Right lobe of liver (tissue), 6 donors: ENCODE results near the gene GNAT2. TPM values are rescaled to one million over a fixed set of nuclear protein-coding genes. Genes with fewer than 3 reads are reported as not detected.
"Not testable (repeated sequence)": the region's sequence is repeated elsewhere in the genome, so short reads cannot be mapped to it uniquely, and the experiment has no call there.

Experiments
- ATAC-seq, 4 donors: fragments of 200-7000 bp; cut with Tn5 transposase; one replicate each; pipeline ENCODE4 v1.9.1; 2020; ENCODE audit warnings: mild to moderate bottlenecking in 4 of 4, moderate library complexity in 4 of 4
- DNase-seq, 3 donors: peaks; one replicate each; pipeline ENCODE4 v3.0.0-alpha.2; 2020
- H3K27ac ChIP-seq, 3 donors: fragments of 200-600 bp; one replicate each; pipeline ENCODE4 v1.8.0; 2022
- H3K27me3 ChIP-seq, 2 donors: fragments of 200-600 bp; one replicate each; pipeline ENCODE4 v1.8.0; 2022
- H3K36me3 ChIP-seq, 4 donors: fragments of 200-600 bp; sonication (generic) in 1 of 4; one replicate each; pipeline versions ENCODE4 v1.5.1 to v1.8.0; 2017 to 2022; ENCODE audit warnings: control low read depth in 1 of 4
- H3K4me1 ChIP-seq, 4 donors: fragments of 200-600 bp; sonication (generic) in 1 of 4; one replicate each; pipeline versions ENCODE4 v1.5.1 to v1.8.0; 2017 to 2022; ENCODE audit warnings: control low read depth in 1 of 4
- H3K4me3 ChIP-seq, 3 donors: fragments of 200-600 bp; one replicate each; pipeline ENCODE4 v1.8.0; 2022
- H3K9me3 ChIP-seq, 4 donors: fragments of 200-600 bp; sonication (generic) in 1 of 4; one replicate each; pipeline versions ENCODE4 v1.5.1 to v1.8.0; 2017 to 2022; ENCODE audit warnings: control low read depth in 1 of 4
- POLR2A ChIP-seq: fragments of 450-650 bp; IDR thresholded peaks from one replicate; pipeline ENCODE4 v1.6.1; 2017; ENCODE audit warnings: antibody characterized with exemption, mild to moderate bottlenecking
- WGBS: methylation state at CpG from one replicate; pipeline ENCODE4 v1.1.6; 2018; ENCODE audit warnings: low coverage, low lambda C conversion rate; ENCODE audit not compliant: insufficient coverage; ENCODE audit errors: missing lambda C conversion rate; 5-methylcytosine and 5-hydroxymethylcytosine counted together
- intact Hi-C, 2 donors: fragments of 100-400 bp; cut with DNase I; formaldehyde crosslinking; loops; one replicate each; pipeline versions ENCODE4 v1.11.2 to v1.14.1; 2022
- total RNA-seq, 6 experiments: library from RNA; depleted of rRNA in 2 of 6; stranded (reverse); fragments of >200 nt in 2 of 6; fragmentation: NEBNext Ultra II Directional in 3 of 6; extraction: Animal tissue kit (Norgen Biotek cat#: 25700) in 3 of 6; gene quantifications; one replicate each; pipeline versions ENCODE4 v1.1.0 to v1.2.4, GENCODE V29; 2016 to 2023
- TF ChIP-seq, protein P1 (sequence below), 4 donors: fragments of 200-600 bp in 3 of 4; fragments of 450-650 bp in 1 of 4; IDR thresholded peaks; one replicate each; pipeline versions ENCODE4 v1.5.1 to v1.8.0; 2016 to 2022; ENCODE audit warnings: antibody characterized with exemption in 4 of 4, mild to moderate bottlenecking in 2 of 4
- donor health status: DM: no; HTN: yes; CAD: no.
- donor health status: DM: no; HTN: no; CAD: no.
- donor health status: DM: no; HTN: no; CAD: no.
- donor health status: DM: no; HTN: yes; CAD: no.
- donor health status: DM: no; HTN: yes; CAD: no.

GNAT2 gene
- total RNA-seq, 6 experiments from 2014 or later, result 0.20 to 0.21 (median 0.20) TPM; not detected in 3

DNA sequence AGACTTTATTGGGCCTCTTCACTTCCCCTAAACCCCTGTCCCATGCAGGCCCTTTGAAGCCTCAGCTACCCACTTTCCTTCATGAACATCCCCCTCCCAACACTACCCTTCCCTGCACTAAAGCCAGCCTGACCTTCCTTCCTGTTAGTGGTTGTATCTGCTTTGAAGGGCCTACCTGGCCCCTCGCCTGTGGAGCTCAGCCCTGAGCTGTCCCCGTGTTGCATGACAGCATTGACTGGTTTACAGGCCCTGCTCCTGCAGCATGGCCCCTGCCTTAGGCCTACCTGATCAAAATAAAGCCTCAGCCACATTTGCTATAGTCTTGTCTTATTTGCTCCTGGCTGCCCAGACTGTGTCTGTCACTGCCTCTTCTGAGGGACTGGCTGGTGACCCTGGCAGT, 42.0 kb upstream of the GNAT2 start:
- H3K4me3 ChIP-seq, result no peak overlapping the region
- ATAC-seq (no peak), DNase-seq (no peak)
- H3K9me3 ChIP-seq, result no peaks in the 10 kb centered on the region
- no peak for TF ChIP-seq POLR2A
- TF ChIP-seq, protein P1, sequence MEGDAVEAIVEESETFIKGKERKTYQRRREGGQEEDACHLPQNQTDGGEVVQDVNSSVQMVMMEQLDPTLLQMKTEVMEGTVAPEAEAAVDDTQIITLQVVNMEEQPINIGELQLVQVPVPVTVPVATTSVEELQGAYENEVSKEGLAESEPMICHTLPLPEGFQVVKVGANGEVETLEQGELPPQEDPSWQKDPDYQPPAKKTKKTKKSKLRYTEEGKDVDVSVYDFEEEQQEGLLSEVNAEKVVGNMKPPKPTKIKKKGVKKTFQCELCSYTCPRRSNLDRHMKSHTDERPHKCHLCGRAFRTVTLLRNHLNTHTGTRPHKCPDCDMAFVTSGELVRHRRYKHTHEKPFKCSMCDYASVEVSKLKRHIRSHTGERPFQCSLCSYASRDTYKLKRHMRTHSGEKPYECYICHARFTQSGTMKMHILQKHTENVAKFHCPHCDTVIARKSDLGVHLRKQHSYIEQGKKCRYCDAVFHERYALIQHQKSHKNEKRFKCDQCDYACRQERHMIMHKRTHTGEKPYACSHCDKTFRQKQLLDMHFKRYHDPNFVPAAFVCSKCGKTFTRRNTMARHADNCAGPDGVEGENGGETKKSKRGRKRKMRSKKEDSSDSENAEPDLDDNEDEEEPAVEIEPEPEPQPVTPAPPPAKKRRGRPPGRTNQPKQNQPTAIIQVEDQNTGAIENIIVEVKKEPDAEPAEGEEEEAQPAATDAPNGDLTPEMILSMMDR (IDR thresholded peaks at IDR 0.05), result no peak
- no peaks in the 10 kb centered on the region for H3K36me3 ChIP-seq
- H3K4me1 ChIP-seq, result no peaks in the 10 kb centered on the region
- no peak overlapping the region for H3K27ac ChIP-seq
- intact Hi-C loops, result no loop called here
- no peaks in the 10 kb centered on the region for H3K27me3 ChIP-seq
- WGBS, result no CpG with 5 or more reads among the region's 2 CpGs

DNA sequence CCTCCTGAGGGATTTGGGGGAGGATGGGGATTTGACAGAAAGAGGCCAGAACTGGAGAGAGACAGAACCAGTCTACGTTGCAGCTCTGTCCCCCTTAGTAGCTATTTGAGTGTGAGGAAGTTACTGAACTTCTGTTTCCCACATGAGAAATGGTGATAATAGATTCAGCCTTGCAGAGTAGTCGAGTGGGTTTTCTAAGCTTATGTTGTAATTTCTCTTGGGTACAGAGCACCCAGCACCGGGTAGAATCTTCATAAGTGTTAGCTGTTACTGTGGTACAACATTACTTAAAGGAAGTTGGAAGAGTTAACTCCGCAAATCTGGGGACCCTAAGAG, 41.2 kb upstream of the GNAT2 start:
- WGBS, result 78% methylated on average over 2 of the region's 4 CpGs
- H3K36me3 ChIP-seq, H3K27ac ChIP-seq, ATAC-seq, H3K4me3 ChIP-seq, intact Hi-C loops, H3K27me3 ChIP-seq, DNase-seq, H3K9me3 ChIP-seq, H3K4me1 ChIP-seq: not testable (repeated sequence)

DNA sequence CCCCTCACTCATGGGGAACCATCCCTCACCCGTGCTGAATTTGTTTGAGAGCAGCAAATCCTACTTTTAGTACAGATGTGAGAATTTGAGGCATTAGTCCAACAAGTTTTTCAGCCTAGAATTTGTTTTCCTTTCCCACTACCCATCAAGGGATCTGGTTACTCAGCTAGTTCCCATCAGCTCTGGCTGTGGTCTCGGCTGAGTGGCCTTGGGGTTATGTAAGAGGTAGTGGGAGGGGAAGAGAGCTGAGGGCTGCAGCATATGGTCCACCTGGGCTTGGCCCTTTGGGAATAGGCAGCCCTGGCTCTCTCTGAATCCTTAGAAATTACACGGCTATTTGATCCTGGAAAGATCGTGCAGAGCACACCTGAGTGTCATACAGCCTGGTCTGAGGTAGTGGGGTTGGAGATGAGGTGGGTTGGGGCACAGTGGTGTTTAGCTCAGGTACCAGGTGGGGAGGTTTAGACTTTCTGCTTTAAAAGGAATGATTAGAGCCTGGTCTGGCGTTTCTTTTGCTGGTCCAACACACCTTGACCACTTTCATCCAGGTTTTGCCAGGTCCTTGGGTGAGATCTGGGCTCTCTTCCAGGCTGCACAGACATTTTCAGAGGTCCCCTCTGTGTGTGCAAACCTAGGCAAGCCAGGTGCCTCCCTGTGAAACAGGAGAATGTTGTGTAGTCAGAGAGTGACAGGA, 40.7 kb upstream of the GNAT2 start:
- H3K27ac ChIP-seq, result no peak overlapping the region
- intact Hi-C loops, result no loop called here

DNA sequence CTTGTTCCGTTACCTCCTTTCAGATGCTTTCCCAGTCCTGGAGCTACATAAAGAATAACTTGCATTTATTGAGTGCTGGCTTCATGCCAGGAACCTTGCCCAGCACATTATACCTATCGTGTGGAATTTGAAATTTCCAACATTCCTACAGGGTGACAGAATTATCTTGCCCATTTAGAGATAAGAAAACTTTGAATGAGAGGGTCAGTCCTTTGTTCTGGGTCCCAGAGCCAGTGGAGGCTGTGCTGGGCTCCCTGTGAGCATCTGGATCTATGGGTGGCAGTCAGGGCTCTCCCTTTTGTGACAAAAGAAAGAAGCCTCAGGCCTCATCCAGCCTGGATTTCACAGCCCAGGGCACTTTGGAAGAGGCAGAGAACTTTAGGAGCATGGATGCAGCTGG, 39.7 kb upstream of the GNAT2 start:
- TF ChIP-seq, protein P1 (IDR thresholded peaks at IDR 0.05), result no peak
- no peak for TF ChIP-seq POLR2A
- Histone ChIP-seq H3K27ac (no peak overlapping the region), H3K4me1 (peaks cover 0 to 5% (median 0%) of the 10 kb centered on the region in 4 donors), H3K9me3 (no peaks in the 10 kb centered on the region), H3K4me3 (no peak overlapping the region), H3K27me3 (no peaks in the 10 kb centered on the region), H3K36me3 (no peaks in the 10 kb centered on the region)
- DNase-seq (no peak), ATAC-seq (no peak)
- intact Hi-C loops, result no loop called here
- WGBS, result 34% methylated on average over 2 of the region's 2 CpGs

More for the DNA sequence above, 40.7 kb upstream of the GNAT2 start:
- ATAC-seq, result no peak
- Histone ChIP-seq H3K27me3 (no peaks in the 10 kb centered on the region), H3K9me3 (no peaks in the 10 kb centered on the region), H3K4me3 (no peak overlapping the region), H3K4me1 (peaks cover 0 to 4% (median 0%) of the 10 kb centered on the region in 4 donors), H3K36me3 (no peaks in the 10 kb centered on the region)
- TF ChIP-seq, protein P1 (IDR thresholded peaks at IDR 0.05), result no peak
- 78% methylated on average over 3 of the region's 5 CpGs for WGBS
- DNase-seq, result no peak

DNA sequence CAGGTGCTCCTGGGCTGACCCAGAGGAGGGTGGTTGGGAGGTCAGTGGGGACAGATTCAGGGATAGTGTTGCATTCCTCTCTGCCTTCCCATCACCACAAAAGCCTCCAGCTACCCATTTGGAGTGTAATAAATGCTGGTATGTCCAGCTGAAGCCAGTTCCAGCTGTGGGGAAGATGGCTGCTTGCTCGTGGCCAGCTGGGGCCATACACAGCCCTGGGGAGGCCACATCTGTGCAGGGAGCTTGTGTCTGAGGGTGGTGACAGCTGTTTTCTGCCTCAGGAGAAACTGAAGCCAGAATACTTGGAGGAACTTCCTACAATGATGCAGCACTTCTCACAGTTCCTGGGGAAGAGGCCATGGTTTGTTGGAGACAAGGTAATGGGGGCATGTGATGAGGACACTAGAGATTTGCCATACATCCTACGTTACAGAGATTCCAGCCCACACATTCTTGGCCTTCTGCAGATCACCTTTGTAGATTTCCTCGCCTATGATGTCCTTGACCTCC, 39.2 kb upstream of the GNAT2 start:
- Histone ChIP-seq H3K4me1 (peaks cover 0 to 5% (median 0%) of the 10 kb centered on the region in 4 donors), H3K27ac (no peak overlapping the region), H3K4me3 (no peak overlapping the region), H3K9me3 (no peaks in the 10 kb centered on the region), H3K36me3 (no peaks in the 10 kb centered on the region), H3K27me3 (no peaks in the 10 kb centered on the region)
- intact Hi-C loops, result no loop called here
- DNase-seq (no peak), ATAC-seq (no peak)
- no peak for TF ChIP-seq POLR2A
- TF ChIP-seq, protein P1 (IDR thresholded peaks at IDR 0.05), result no peak
- WGBS, result 42% methylated on average over 2 of the region's 3 CpGs
